H1 (cell line): ENCODE results near the gene MBLAC1. TPM values are rescaled to one million over a fixed set of nuclear protein-coding genes. Genes with fewer than 3 reads are reported as not detected.

Experiments
- CTCF ChIA-PET: fragments of 300-600 bp; sonication (Branson Sonifier 250); formaldehyde crosslinking; loops from one replicate; lab custom pipeline; 2021; ENCODE audit not compliant: partially characterized antibody; lab: Charles Lee
- POLR2A ChIA-PET: fragments of 300-600 bp; sonication (Branson Sonifier 250); formaldehyde crosslinking; loops from one replicate; lab custom pipeline; 2021; ENCODE audit warnings: inconsistent platforms; ENCODE audit not compliant: partially characterized antibody; lab: Charles Lee
- DNase-seq, 2 experiments: peaks; one replicate each; pipeline versions ENCODE4 v3.0.0 to v3.0.0-alpha.2; 2010 to 2022; ENCODE audit warnings: low spot score in 2 of 2, low read depth in 1 of 2, mixed read lengths in 1 of 2
- FAIRE-seq: peaks from 2 replicates; lab custom pipeline; 2011; peaks lifted over from hg19 to GRCh38; lab: Jason Lieb, UNC
- H2AFZ ChIP-seq: 2 replicates; pipeline ENCODE4 v1.8.1; 2012; ENCODE audit warnings: low read length, inconsistent platforms
- H2AK5ac ChIP-seq: 2 replicates; pipeline ENCODE4 v1.6.1; 2013; ENCODE audit warnings: low read depth, low read length
- H2BK120ac ChIP-seq: replicated peaks from 2 replicates; pipeline ENCODE3; 2013; ENCODE audit warnings: low read depth, low read length, inconsistent platforms
- H2BK12ac ChIP-seq: 2 replicates; pipeline ENCODE4 v1.6.1; 2013; ENCODE audit warnings: low read depth, low read length
- H2BK15ac ChIP-seq: 2 replicates; pipeline ENCODE4 v1.6.1; 2013; ENCODE audit warnings: low read length
- H2BK20ac ChIP-seq: 2 replicates; pipeline ENCODE4 v1.6.1; 2013; ENCODE audit warnings: low read length
- H2BK5ac ChIP-seq: 2 replicates; pipeline ENCODE4 v1.6.1; 2013; ENCODE audit warnings: low read depth, low read length
- H3K14ac ChIP-seq: 2 replicates; pipeline ENCODE4 v1.6.1; 2013; ENCODE audit warnings: inconsistent platforms; ENCODE audit not compliant: insufficient read length
- H3K18ac ChIP-seq: 2 replicates; pipeline ENCODE4 v1.6.1; 2013; ENCODE audit warnings: low read length; ENCODE audit errors: extremely low read depth
- H3K23ac ChIP-seq: 2 replicates; pipeline ENCODE4 v1.6.1; 2013; ENCODE audit warnings: inconsistent platforms; ENCODE audit not compliant: insufficient read length
- H3K23me2 ChIP-seq: 2 replicates; pipeline ENCODE4 v1.6.1; 2013; ENCODE audit warnings: low read depth, low read length
- H3K27ac ChIP-seq: 2 replicates; pipeline ENCODE4 v1.6.1; 2011; ENCODE audit warnings: low read depth, low read length, inconsistent platforms
- H3K27me3 ChIP-seq, 4 experiments: replicated peaks in 1 of 4; 1 replicate in 1 of 4; 2 replicates in 3 of 4; pipeline versions ENCODE4 v1.6.1 to v1.8.1; 2011 to 2013; ENCODE audit warnings: low read length in 3 of 4, mild to moderate bottlenecking in 3 of 4, inconsistent platforms in 2 of 4, mixed read lengths in 2 of 4, moderate library complexity in 1 of 4; ENCODE audit not compliant: control insufficient read depth in 3 of 4, insufficient read depth in 3 of 4; ENCODE audit errors: extremely low read depth in 1 of 4
- H3K36me3 ChIP-seq, 4 experiments: 2 replicates each; pipeline versions ENCODE4 v1.6.1 to v1.8.1; 2011 to 2013; ENCODE audit warnings: mild to moderate bottlenecking in 4 of 4, low read length in 3 of 4, moderate library complexity in 2 of 4, control low read depth in 1 of 4, inconsistent platforms in 1 of 4; ENCODE audit not compliant: insufficient read depth in 4 of 4, control insufficient read depth in 2 of 4
- H3K4ac ChIP-seq: replicated peaks from 2 replicates; pipeline ENCODE3; 2013; ENCODE audit warnings: low read length, low read depth, mixed read lengths, inconsistent platforms; ENCODE audit not compliant: insufficient read length
- H3K4me1 ChIP-seq, 4 experiments: replicated peaks in 1 of 4; 1 replicate in 1 of 4; 2 replicates in 3 of 4; pipeline versions ENCODE4 v1.6.1 to v1.8.1; 2011 to 2013; ENCODE audit warnings: low read length in 3 of 4, inconsistent platforms in 2 of 4, mixed read lengths in 1 of 4; ENCODE audit not compliant: insufficient read depth in 4 of 4, control insufficient read depth in 3 of 4
- H3K4me2 ChIP-seq, 2 experiments: 2 replicates each; pipeline versions ENCODE4 v1.6.1 to v1.8.1; 2011 to 2013; ENCODE audit warnings: low read depth in 2 of 2, low read length in 2 of 2, control low read depth in 1 of 2, inconsistent platforms in 1 of 2, mild to moderate bottlenecking in 1 of 2; ENCODE audit not compliant: insufficient read depth in 1 of 2
- H3K4me3 ChIP-seq, 4 experiments: fragments of 200-600, 300-600 bp in 1 of 4; sonication (generic), shearing (Covaris generic), sonication (Bioruptor Twin) in 1 of 4; 2 replicates each; pipeline versions ENCODE4 v1.5.1 to v1.8.1; 2011 to 2016; ENCODE audit warnings: low read length in 4 of 4, low read depth in 3 of 4, control low read depth in 2 of 4, inconsistent platforms in 2 of 4, mild to moderate bottlenecking in 2 of 4, mixed read lengths in 1 of 4, moderate library complexity in 1 of 4; ENCODE audit not compliant: insufficient read depth in 2 of 4; ENCODE audit errors: extremely low read depth in 1 of 4
- H3K56ac ChIP-seq: replicated peaks from 2 replicates; pipeline ENCODE3; 2013; ENCODE audit warnings: low read depth, mild to moderate bottlenecking, mixed read lengths, low read length, inconsistent platforms; ENCODE audit not compliant: insufficient read length
- H3K79me1 ChIP-seq: 2 replicates; pipeline ENCODE4 v1.6.1; 2013; ENCODE audit warnings: low read depth, low read length, control low read depth
- H3K79me2 ChIP-seq, 2 experiments: 2 replicates each; pipeline versions ENCODE4 v1.6.1 to v1.8.1; 2012 to 2013; ENCODE audit warnings: low read length in 2 of 2, mild to moderate bottlenecking in 2 of 2, inconsistent platforms in 1 of 2; ENCODE audit not compliant: insufficient read depth in 2 of 2, control insufficient read depth in 1 of 2
- H3K9ac ChIP-seq, 4 experiments: replicated peaks in 1 of 4; 1 replicate in 1 of 4; 2 replicates in 3 of 4; pipeline versions ENCODE4 v1.6.1 to v1.8.1; 2011 to 2013; ENCODE audit warnings: low read depth in 3 of 4, low read length in 3 of 4, control low read depth in 2 of 4, mild to moderate bottlenecking in 2 of 4, moderate library complexity in 2 of 4, inconsistent platforms in 1 of 4; ENCODE audit errors: extremely low read depth in 1 of 4
- H3K9me3 ChIP-seq, 2 experiments: 2 replicates each; pipeline versions ENCODE4 v1.6.1 to v1.8.1; 2012 to 2013; ENCODE audit warnings: mild to moderate bottlenecking in 2 of 2, moderate library complexity in 2 of 2, control low read depth in 1 of 2, inconsistent platforms in 1 of 2, low read depth in 1 of 2, low read length in 1 of 2, mixed read lengths in 1 of 2; ENCODE audit not compliant: insufficient read depth in 2 of 2
- H4K20me1 ChIP-seq, 2 experiments: replicated peaks in 1 of 2; 2 replicates each; pipeline versions ENCODE3 to v1.8.1; 2011 to 2013; ENCODE audit warnings: inconsistent platforms in 2 of 2, low read length in 2 of 2, mild to moderate bottlenecking in 1 of 2; ENCODE audit not compliant: insufficient read depth in 2 of 2, control insufficient read depth in 1 of 2
- H4K5ac ChIP-seq: 2 replicates; pipeline ENCODE4 v1.6.1; 2013; ENCODE audit warnings: low read length, low read depth, mixed read lengths, inconsistent platforms; ENCODE audit not compliant: insufficient read length
- H4K8ac ChIP-seq: 2 replicates; pipeline ENCODE4 v1.8.0; 2013; ENCODE audit warnings: mild to moderate bottlenecking, moderate library complexity, low read length, inconsistent platforms; ENCODE audit not compliant: insufficient read depth; ENCODE audit errors: extremely low read depth
- H4K91ac ChIP-seq: replicated peaks from 2 replicates; pipeline ENCODE3; 2013; ENCODE audit warnings: low read length, mixed read lengths, inconsistent platforms; ENCODE audit not compliant: insufficient read length
- CEBPB ChIP-seq: IDR thresholded peaks from 2 replicates; pipeline ENCODE4 v1.6.1; 2012; ENCODE audit warnings: low read depth, low read length
- CHD2 ChIP-seq: IDR thresholded peaks from 2 replicates; pipeline ENCODE4 v1.6.1; 2012; ENCODE audit warnings: low read length, improper control_type of control experiment
- E2F6 ChIP-seq: IDR thresholded peaks from 2 replicates; pipeline ENCODE4 v1.6.1; 2012; ENCODE audit warnings: inconsistent platforms
- HDAC6 ChIP-seq: IDR thresholded peaks from one replicate; pipeline ENCODE4 v1.7.1; 2012; ENCODE audit warnings: low read depth, mild to moderate bottlenecking, inconsistent platforms, low read length, moderate library complexity
- KDM1A ChIP-seq: fragments of 200-600, 300-600 bp; sonication (generic); IDR thresholded peaks from 2 replicates; pipeline ENCODE4 v1.7.1; 2016; ENCODE audit warnings: mild to moderate bottlenecking, low read length, borderline replicate concordance
- KDM5A ChIP-seq: fragments of 200-600 bp; IDR thresholded peaks from 2 replicates; pipeline ENCODE4 v1.7.1; 2012; ENCODE audit warnings: mild to moderate bottlenecking, low read length, inconsistent platforms, mixed read lengths
- MAX ChIP-seq: IDR thresholded peaks from 2 replicates; pipeline ENCODE4 v1.6.1; 2012; ENCODE audit warnings: inconsistent platforms
- PHF8 ChIP-seq: fragments of 200-600 bp; sonication (generic); conservative IDR thresholded peaks from 2 replicates; pipeline ENCODE4 v1.7.1; 2012; ENCODE audit warnings: low read depth, mild to moderate bottlenecking, inconsistent platforms, low read length, moderate library complexity
- SP2 ChIP-seq: IDR thresholded peaks from 2 replicates; pipeline ENCODE4 v1.6.1; 2012; ENCODE audit warnings: mild to moderate bottlenecking, low read length, inconsistent platforms
- WGBS, 2 experiments: shearing (Covaris generic) in 1 of 2; methylation state at CpG; one replicate each; pipeline versions ENCODE4 v1.1.6 to v1.1.7; 2013 to 2015; ENCODE audit warnings: low lambda C conversion rate in 2 of 2, mixed read lengths in 2 of 2, inconsistent platforms in 1 of 2, low coverage in 1 of 2, missing lambda C conversion rate in 1 of 2; ENCODE audit not compliant: insufficient replicate concordance in 2 of 2, insufficient coverage in 1 of 2, insufficient read length in 1 of 2; ENCODE audit errors: extremely low coverage in 1 of 2, missing lambda C conversion rate in 1 of 2; 5-methylcytosine and 5-hydroxymethylcytosine counted together
- polyA plus RNA-seq, 7 experiments: library from polyadenylated mRNA; depleted of rRNA in 3 of 7; stranded (reverse) in 5 of 7; unstranded in 2 of 7; fragments of >200 nt in 5 of 7; fragments of 200-250 nt in 2 of 7; gene quantifications; 1 replicate in 5 of 7; 2 replicates in 1 of 7; 4 replicates in 1 of 7; pipeline versions ENCODE4 v1.2.1 to v1.2.3, GENCODE V29; 2011 to 2013; ENCODE audit warnings: missing spikeins in 2 of 7, mixed read lengths in 2 of 7
- total RNA-seq: library from RNA; stranded (reverse); fragmentation: NEBNext Ultra II Directional; extraction: Animal tissue kit (Norgen Biotek cat#: 25700); gene quantifications from 2 replicates; pipeline ENCODE4 v1.2.1, GENCODE V29; 2021

Gene MBLAC1
- total and polyA plus RNA-seq, 2 of the 8 experiments (the other 6 are each of a cell fraction or from before 2014, with no cell fraction given), result 1.00 to 1.7 TPM

- no peak overlapping the region for H2BK5ac ChIP-seq
- no peak overlapping the region for H2AFZ ChIP-seq
- no peak overlapping the region for H3K23ac ChIP-seq
- no peak overlapping the region for H3K56ac ChIP-seq
- no peak overlapping the region for H2BK120ac ChIP-seq
- 57% methylated on average over 12 of the region's 14 CpGs; no CpG with 5 or more reads in 1 of the 2 experiments for WGBS, 2 experiments
- H3K18ac ChIP-seq, result peak overlapping the region; percentile 83
- peaks cover 0 to 8% (median 1%) of the 10 kb centered on the region in 4 experiments; a peak in 3 of 8 replicates for H3K36me3 ChIP-seq
- H3K79me1 ChIP-seq, result no peaks in the 10 kb centered on the region; the same call in 1 of the 2 replicates
- H3K9ac ChIP-seq, result peak overlapping the region in 1 of 4 experiments; percentile 89; a peak in 1 of 7 replicates
- H4K5ac ChIP-seq, result no peak overlapping the region
- POLR2A ChIA-PET, result interaction anchor here (0.6 to 4.9 kb wide), 14 partner anchors 10 to 253 kb away, joined by 3 to 39 read pairs (median 3); partner anchors contain the start of genes AP4M1, GAL3ST4, LAMTOR4 and MCM7
- no peak overlapping the region for H3K27ac ChIP-seq
- DNase-seq (no peak), FAIRE-seq (no peak)
- H3K4me2 ChIP-seq, result peak overlapping the region; percentile 84 to 90
- peaks cover 0 to 13% (median 9%) of the 10 kb centered on the region in 4 experiments; a peak in 6 of 7 replicates for H3K27me3 ChIP-seq
- peak overlapping the region; percentile 91 to 97 (median 96) for H3K4me3 ChIP-seq
- no peak overlapping the region for H3K14ac ChIP-seq
- H2BK20ac ChIP-seq, result no peak overlapping the region
- no peak overlapping the region; the same call in 1 of the 2 replicates for H2BK15ac ChIP-seq
- peaks cover 0 to 16% of the 10 kb centered on the region in 2 experiments for H4K20me1 ChIP-seq
- H3K23me2 ChIP-seq, result peaks cover 8% of the 10 kb centered on the region
- peak overlapping the region; percentile 81 for H4K91ac ChIP-seq
- peaks cover 0 to 7% of the 10 kb centered on the region in 2 experiments; a peak in 2 of 4 replicates for H3K79me2 ChIP-seq
- CTCF ChIA-PET, result interaction anchor here (0.9 to 1.8 kb wide), 5 partner anchors 11 to 47 kb away, joined by 3 to 6 read pairs (median 4); no protein-coding TSS in a partner anchor
- H3K4me1 ChIP-seq, result peaks cover 0 to 10% (median 8%) of the 10 kb centered on the region in 4 experiments; a peak in 6 of 7 replicates
- peaks cover 0 to 5% of the 10 kb centered on the region in 2 experiments; a peak in 1 of 4 replicates for H3K9me3 ChIP-seq
- H2BK12ac ChIP-seq, result no peak overlapping the region
- no peak overlapping the region for H2AK5ac ChIP-seq
- H3K4ac ChIP-seq, result peak overlapping the region; percentile 12
- no peak overlapping the region; the same call in 1 of the 2 replicates for H4K8ac ChIP-seq
- TF ChIP-seq HDAC6 (no peak), KDM5A (no peak), CHD2 (no peak), SP2 (no peak), E2F6 (no peak), CEBPB (no peak), KDM1A (no peak), PHF8 (no peak), MAX (no peak)
Measured at GRCh38 chr7:100176096-100177044, 49.6 kb downstream of the MBLAC1 start.
